SJCRH30 (cell line): Measurements from ENCODE around the gene PHF19. TPM values are rescaled to one million over a fixed set of nuclear protein-coding genes. Genes with fewer than 3 reads are reported as not detected.

ENCODE experiments used
- DNase-seq, 2 experiments: peaks; one replicate each; pipeline ENCODE4 v3.0.0-alpha.2; 2015 to 2020
- H3K27ac ChIP-seq: fragments of 250-450 bp; sonication (Bioruptor Pico); 2 replicates; pipeline ENCODE4 v1.5.1; 2020; ENCODE audit warnings: mild to moderate bottlenecking, moderate library complexity
- H3K27me3 ChIP-seq: fragments of 250-450 bp; sonication (Bioruptor Pico); 2 replicates; pipeline ENCODE4 v1.5.1; 2020; ENCODE audit warnings: mild to moderate bottlenecking, moderate library complexity
- H3K36me3 ChIP-seq: fragments of 250-450 bp; sonication (Bioruptor Pico); 2 replicates; pipeline ENCODE4 v1.5.1; 2020; ENCODE audit warnings: mild to moderate bottlenecking, moderate library complexity
- H3K4me1 ChIP-seq: fragments of 250-450 bp; sonication (Bioruptor Pico); 2 replicates; pipeline ENCODE4 v1.5.1; 2020; ENCODE audit warnings: mild to moderate bottlenecking, moderate library complexity
- H3K4me3 ChIP-seq: fragments of 250-450 bp; sonication (Bioruptor Pico); 2 replicates; pipeline ENCODE4 v1.5.1; 2020; ENCODE audit warnings: mild to moderate bottlenecking, moderate library complexity
- H3K9me3 ChIP-seq: fragments of 250-450 bp; sonication (Bioruptor Pico); replicated peaks from 2 replicates; pipeline ENCODE4 v1.5.1; 2020; ENCODE audit warnings: mild to moderate bottlenecking, moderate library complexity
- total RNA-seq: library from RNA; depleted of rRNA; stranded (reverse); fragments of >200 nt; shearing (Covaris generic); gene quantifications from 2 replicates; pipeline ENCODE4 v1.2.3, GENCODE V29; 2014

The PHF19 gene
- total RNA-seq, 1 experiment from 2014 or later: 24.1 TPM

GRCh38 chr9:120875643-120875953 is 1.4 kb downstream of the PHF19 start:
- Histone ChIP-seq H3K27ac (peak overlapping the region; percentile 80; the same call in 1 of the 2 replicates), H3K4me3 (peak overlapping the region; percentile 59), H3K27me3 (no peaks in the 10 kb centered on the region), H3K4me1 (peaks cover 6% of the 10 kb centered on the region; the same call in 1 of the 2 replicates), H3K36me3 (peaks cover 11% of the 10 kb centered on the region), H3K9me3 (no peaks in the 10 kb centered on the region)
- no peak for DNase-seq

GRCh38 chr9:120875195-120875565 is 1.8 kb downstream of the PHF19 start:
- Histone ChIP-seq H3K27ac (no peak overlapping the region), H3K27me3 (no peaks in the 10 kb centered on the region), H3K36me3 (peaks cover 12% of the 10 kb centered on the region), H3K4me3 (no peak overlapping the region), H3K9me3 (no peaks in the 10 kb centered on the region), H3K4me1 (peaks cover 6% of the 10 kb centered on the region; the same call in 1 of the 2 replicates)
- no peak for DNase-seq

- Histone ChIP-seq H3K4me1 (peaks cover 6% of the 10 kb centered on the region; the same call in 1 of the 2 replicates), H3K27ac (no peak overlapping the region), H3K36me3 (peaks cover 16% of the 10 kb centered on the region), H3K9me3 (no peaks in the 10 kb centered on the region), H3K27me3 (no peaks in the 10 kb centered on the region), H3K4me3 (no peak overlapping the region)
- no peak for DNase-seq
These were observed 2.5 kb downstream of the PHF19 start for GRCh38 chr9:120874226-120875194.

- H3K9me3 ChIP-seq: no peaks in the 10 kb centered on the region
- no peak overlapping the region for H3K27ac ChIP-seq
- DNase-seq: no peak
- no peak overlapping the region for H3K4me3 ChIP-seq
- H3K36me3 ChIP-seq: peaks cover 19% of the 10 kb centered on the region
- peaks cover 6% of the 10 kb centered on the region; the same call in 1 of the 2 replicates for H3K4me1 ChIP-seq
- no peaks in the 10 kb centered on the region for H3K27me3 ChIP-seq
These were observed 3.5 kb downstream of the PHF19 start for GRCh38 chr9:120873512-120873911.

- Histone ChIP-seq H3K27me3 (no peaks in the 10 kb centered on the region), H3K9me3 (no peaks in the 10 kb centered on the region), H3K4me1 (peaks cover 2% of the 10 kb centered on the region; the same call in 1 of the 2 replicates), H3K4me3 (no peak overlapping the region), H3K27ac (no peak overlapping the region), H3K36me3 (peaks cover 19% of the 10 kb centered on the region)
- DNase-seq: no peak
These were observed 4.0 kb downstream of the PHF19 start for GRCh38 chr9:120872791-120873502.

GRCh38 chr9:120870206-120870605 is 6.8 kb downstream of the PHF19 start:
- Histone ChIP-seq H3K36me3 (peaks cover 19% of the 10 kb centered on the region), H3K9me3 (no peaks in the 10 kb centered on the region), H3K4me3 (no peak overlapping the region), H3K27ac (no peak overlapping the region), H3K27me3 (no peaks in the 10 kb centered on the region), H3K4me1 (no peaks in the 10 kb centered on the region)
- no peak for DNase-seq

- H3K27me3 ChIP-seq: no peaks in the 10 kb centered on the region
- no peak for DNase-seq
- H3K4me1 ChIP-seq: no peaks in the 10 kb centered on the region
- peaks cover 19% of the 10 kb centered on the region for H3K36me3 ChIP-seq
- H3K27ac ChIP-seq: no peak overlapping the region
- no peak overlapping the region for H3K4me3 ChIP-seq
- no peaks in the 10 kb centered on the region for H3K9me3 ChIP-seq
These were observed 7.3 kb downstream of the PHF19 start for GRCh38 chr9:120869726-120870125.

GRCh38 chr9:120869360-120869687 is 7.7 kb downstream of the PHF19 start:
- H3K4me1 ChIP-seq: no peaks in the 10 kb centered on the region
- no peak overlapping the region for H3K27ac ChIP-seq
- no peaks in the 10 kb centered on the region for H3K9me3 ChIP-seq
- H3K27me3 ChIP-seq: no peaks in the 10 kb centered on the region
- DNase-seq: no peak
- H3K36me3 ChIP-seq: peaks cover 19% of the 10 kb centered on the region
- H3K4me3 ChIP-seq: peak overlapping the region; percentile 33

- DNase-seq: peak; percentile 76 to 85
- no peaks in the 10 kb centered on the region for H3K4me1 ChIP-seq
- H3K36me3 ChIP-seq: peaks cover 21% of the 10 kb centered on the region
- no peaks in the 10 kb centered on the region for H3K27me3 ChIP-seq
- H3K27ac ChIP-seq: no peak overlapping the region
- H3K4me3 ChIP-seq: peak overlapping the region; percentile 33
- no peaks in the 10 kb centered on the region for H3K9me3 ChIP-seq
These were observed 8.2 kb downstream of the PHF19 start for GRCh38 chr9:120868676-120869359.

- no peak overlapping the region for H3K27ac ChIP-seq
- peaks cover 21% of the 10 kb centered on the region for H3K36me3 ChIP-seq
- no peaks in the 10 kb centered on the region for H3K27me3 ChIP-seq
- no peaks in the 10 kb centered on the region for H3K9me3 ChIP-seq
- no peak for DNase-seq
- H3K4me3 ChIP-seq: peak overlapping the region; percentile 27
- no peaks in the 10 kb centered on the region for H3K4me1 ChIP-seq
These were observed 8.7 kb downstream of the PHF19 start for GRCh38 chr9:120868339-120868675.

- Histone ChIP-seq H3K36me3 (peaks cover 21% of the 10 kb centered on the region), H3K4me3 (peak overlapping the region; percentile 27), H3K9me3 (no peaks in the 10 kb centered on the region), H3K4me1 (no peaks in the 10 kb centered on the region), H3K27ac (no peak overlapping the region), H3K27me3 (no peaks in the 10 kb centered on the region)
- no peak for DNase-seq
These were observed 9.2 kb downstream of the PHF19 start for GRCh38 chr9:120867676-120868338.

- H3K27ac ChIP-seq: no peak overlapping the region
- DNase-seq: no peak
- no peaks in the 10 kb centered on the region for H3K4me1 ChIP-seq
- H3K36me3 ChIP-seq: peaks cover 19% of the 10 kb centered on the region
- no peaks in the 10 kb centered on the region for H3K9me3 ChIP-seq
- H3K27me3 ChIP-seq: no peaks in the 10 kb centered on the region
- no peak overlapping the region for H3K4me3 ChIP-seq
These were observed 10.3 kb downstream of the PHF19 start for GRCh38 chr9:120866651-120867050.

- H3K4me3 ChIP-seq: no peak overlapping the region
- H3K27me3 ChIP-seq: no peaks in the 10 kb centered on the region
- peaks cover 13% of the 10 kb centered on the region for H3K36me3 ChIP-seq
- no peaks in the 10 kb centered on the region for H3K4me1 ChIP-seq
- no peak overlapping the region for H3K27ac ChIP-seq
- no peaks in the 10 kb centered on the region for H3K9me3 ChIP-seq
- no peak for DNase-seq
These were observed 11.2 kb downstream of the PHF19 start for GRCh38 chr9:120865809-120866208.

GRCh38 chr9:120865176-120865575 is 11.8 kb downstream of the PHF19 start:
- H3K36me3 ChIP-seq: peaks cover 14% of the 10 kb centered on the region
- no peak overlapping the region for H3K27ac ChIP-seq
- no peak overlapping the region for H3K4me3 ChIP-seq
- peak in 1 of 2 experiments; percentile 30 for DNase-seq
- no peaks in the 10 kb centered on the region for H3K9me3 ChIP-seq
- no peaks in the 10 kb centered on the region for H3K27me3 ChIP-seq
- no peaks in the 10 kb centered on the region for H3K4me1 ChIP-seq
